HTR-8/SVneo (cell line): Measurements from ENCODE around the gene LMO1.

ENCODE experiments used
- DNase-seq: peaks from one replicate; pipeline ENCODE4 v3.0.0; 2011; ENCODE audit warnings: low spot score, mixed read lengths; ENCODE audit not compliant: insufficient read length
- FAIRE-seq: peaks from 2 replicates; lab custom pipeline; 2011; peaks lifted over from hg19 to GRCh38; lab: Jason Lieb, UNC

LMO1 gene

DNA sequence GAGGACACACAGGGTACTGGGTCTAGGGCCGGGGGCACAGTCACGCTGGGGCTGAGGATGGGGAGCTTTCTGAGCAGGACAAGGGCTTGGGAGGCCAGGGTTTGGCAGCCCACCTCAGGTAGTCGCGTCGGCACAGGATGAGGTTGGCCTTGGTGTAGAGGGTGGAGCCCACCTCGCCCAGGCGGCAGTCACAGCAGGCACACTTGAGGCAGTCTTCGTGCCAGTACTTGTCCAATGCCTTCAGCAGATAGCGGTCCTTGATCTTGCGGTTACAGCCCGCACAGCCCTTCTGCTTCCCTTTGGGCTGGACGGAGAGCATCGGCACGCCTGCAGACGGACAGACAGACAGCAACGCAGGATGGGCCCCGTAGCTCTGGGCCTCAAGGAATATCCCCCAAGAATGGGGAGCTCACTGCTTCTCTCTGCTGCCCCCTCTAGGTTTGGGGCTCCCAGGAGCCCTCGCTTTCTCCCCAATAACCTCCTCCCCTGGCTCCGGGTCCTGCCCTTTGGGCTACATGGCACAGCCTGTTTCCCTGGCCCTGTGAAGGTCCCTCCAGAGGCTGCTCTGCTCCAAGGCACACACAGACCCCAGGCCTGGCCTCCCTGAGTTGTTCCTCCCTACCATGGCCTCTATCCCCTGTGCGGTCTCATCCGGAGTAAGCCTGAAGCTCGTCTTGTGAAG lies 33.4 kb downstream of the LMO1 start:
- FAIRE-seq (no peak), DNase-seq (no peak)

DNA sequence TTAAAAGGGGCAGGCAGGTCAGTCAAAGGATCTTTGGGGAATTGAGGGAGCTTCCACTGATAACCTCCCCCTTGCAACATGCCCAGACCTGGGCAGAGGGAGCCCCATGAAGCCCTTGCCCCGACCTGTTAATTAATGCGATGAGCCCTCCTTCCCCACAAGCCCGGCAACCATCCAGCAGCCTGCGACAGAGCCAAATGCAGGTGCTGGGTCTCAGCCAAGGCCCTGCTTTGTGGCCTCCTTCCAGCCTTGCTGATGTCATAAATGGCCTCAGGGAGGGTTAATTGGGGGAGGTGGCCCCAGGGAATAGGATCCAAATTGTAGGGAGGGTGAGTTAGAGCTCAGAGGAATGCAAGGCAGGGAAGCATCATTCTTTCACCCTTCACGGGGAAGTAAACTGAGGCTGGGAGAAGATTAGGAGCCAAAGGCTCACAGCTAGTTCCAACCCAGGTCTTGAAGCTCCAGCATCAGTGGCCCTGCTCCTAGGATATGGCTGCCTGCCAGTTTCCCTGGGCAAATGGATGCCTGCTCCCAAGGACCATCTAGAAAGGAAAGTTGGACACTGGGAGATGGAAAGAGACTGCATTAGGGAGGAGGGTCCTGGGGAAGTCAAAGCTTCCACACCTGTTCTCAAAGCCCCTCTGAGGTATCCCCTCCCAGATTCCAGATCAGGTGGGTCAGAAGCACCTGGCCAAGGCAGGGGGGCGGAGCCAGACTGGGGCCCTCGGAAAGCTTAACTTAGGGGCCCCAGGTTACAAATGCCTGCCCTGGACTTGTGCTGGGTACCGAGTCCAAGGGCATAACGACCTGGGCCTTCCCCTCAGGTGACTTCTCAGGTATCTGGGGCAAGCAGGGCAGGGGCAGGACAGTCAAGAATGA lies 34.1 kb downstream of the LMO1 start:
- DNase-seq (no peak), FAIRE-seq (no peak)

DNA sequence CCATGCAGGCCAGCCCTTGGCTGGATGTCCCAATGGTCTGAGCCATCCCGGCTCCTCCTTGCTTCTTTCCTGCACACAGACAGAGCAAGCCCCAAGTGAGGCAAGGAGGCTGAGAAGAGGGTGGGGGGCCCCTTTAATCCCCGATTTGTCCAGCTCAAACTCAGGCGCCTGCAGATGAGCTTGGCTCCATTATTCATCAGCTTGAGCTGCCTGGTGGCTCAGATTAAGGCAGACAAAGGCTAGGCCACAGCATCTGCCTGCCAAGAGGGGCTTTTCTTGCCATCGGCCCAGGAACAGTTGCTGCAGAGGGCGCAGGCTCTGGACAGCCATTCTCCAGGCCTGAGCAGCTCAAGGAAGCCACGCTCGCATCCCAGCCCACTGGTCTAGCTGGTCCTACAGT lies 35.4 kb downstream of the LMO1 start:
- FAIRE-seq (no peak), DNase-seq (no peak)

DNA sequence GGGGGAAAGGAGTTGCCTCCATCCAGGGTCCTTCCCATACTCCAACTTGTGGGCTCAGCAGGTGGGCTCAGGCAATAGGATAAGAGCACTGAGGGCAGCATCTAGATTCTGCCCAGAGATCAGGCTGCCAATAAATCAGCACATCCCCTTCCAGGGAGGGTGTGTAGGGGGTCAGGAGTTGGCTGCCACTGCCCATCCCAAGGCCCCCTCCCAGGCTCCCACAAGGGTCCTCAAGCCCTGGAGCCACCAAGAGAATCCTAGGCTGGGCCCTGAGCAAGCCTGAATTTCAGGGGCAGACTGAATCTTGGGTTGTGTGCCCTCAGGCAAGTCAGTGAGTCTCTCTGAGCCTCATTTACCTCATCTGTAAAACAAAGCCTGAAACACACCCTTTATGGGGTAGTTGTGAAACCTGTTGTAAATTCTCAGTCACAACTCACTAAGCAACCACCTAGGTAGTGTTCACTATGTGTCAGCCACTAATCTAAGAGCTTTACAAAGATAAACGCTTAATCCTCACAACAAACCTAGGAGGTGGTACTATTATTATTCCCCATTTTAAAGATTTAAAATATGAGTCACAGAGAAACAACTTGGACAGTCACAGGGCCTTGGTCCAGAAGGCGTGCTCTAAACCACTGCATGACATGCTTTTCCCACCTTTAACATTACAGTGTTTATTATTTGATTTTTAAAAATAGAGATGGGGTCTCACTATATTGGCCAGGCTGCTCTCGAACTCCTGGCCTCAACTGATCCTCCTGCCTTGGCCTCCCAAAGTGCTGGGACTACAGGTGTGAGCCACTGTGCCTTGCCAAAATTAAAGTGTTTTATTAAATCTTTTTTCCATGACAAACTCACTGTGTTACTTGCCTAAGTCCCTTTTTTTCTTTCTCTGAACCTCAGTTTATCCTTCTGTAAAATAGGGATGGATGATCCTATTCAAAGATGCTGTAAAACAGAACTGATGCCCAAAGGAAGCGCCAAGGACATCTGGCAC lies 36.2 kb downstream of the LMO1 start:
- DNase-seq (no peak), FAIRE-seq (no peak)

DNA sequence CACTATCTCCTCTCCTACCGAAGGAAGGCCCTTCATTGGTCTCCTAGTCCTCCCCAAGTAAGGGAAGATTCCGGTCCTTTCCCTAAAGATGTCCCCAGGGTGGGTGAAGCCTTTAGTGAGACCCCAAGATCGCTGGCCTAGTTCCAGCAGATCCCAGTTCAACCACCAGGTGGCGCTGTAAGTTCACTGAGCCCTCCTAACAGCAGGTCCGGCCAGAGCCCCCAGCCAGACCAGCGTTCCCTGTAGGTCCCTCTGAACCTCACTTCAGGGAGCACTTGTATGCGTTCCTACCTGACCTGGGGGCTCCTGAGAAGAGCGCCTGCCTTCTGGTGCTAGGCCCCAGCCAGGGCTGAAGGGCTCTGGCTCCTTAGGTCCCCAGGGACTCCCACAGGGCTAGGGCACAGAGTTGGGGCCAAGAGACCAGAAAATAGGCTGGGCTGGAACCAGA lies 38.1 kb downstream of the LMO1 start:
- peak; percentile 81 for DNase-seq
- peak; percentile 64 for FAIRE-seq

DNA sequence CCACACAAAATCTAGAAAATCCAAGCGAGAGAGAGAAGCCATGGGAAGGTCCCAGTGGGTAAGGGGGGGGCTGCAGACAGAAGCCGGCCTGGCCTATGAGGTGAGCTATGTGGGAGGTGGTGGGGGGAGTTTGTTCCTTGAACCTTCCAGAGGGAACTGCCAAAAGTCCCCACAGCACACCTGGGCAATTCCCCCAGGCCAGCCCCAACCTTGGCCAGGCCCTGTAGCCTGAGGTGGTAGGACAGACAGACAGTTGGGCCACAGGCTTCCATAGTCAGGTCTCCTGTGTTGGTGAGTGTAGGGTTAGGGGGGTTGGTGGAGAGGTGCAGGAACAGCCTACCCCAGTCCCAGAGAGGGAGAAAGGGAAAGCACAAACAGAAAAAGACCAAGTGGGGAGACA lies 39.0 kb downstream of the LMO1 start:
- DNase-seq (no peak), FAIRE-seq (no peak)

DNA sequence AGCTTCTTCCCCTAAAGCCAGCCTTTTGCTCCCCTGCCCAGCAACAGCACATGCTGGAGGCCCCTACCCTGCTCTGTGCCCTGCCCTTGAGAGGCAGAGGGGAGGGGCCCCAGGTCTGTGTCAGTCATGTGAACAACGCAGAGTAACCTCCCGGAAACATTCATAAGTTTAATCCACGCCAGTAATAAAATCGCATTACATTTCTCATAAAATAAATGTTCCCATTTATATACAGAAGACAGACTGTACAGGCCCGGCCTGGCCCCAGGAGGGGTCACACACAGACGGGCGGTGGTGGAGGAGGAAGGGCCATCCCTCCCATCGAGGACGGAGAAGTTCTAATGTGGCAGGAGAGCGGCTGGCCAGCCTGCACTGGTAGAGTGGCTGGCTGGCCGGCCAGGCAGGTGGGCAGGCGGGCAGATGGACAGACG lies 39.5 kb downstream of the LMO1 start:
- no peak for DNase-seq
- FAIRE-seq = no peak

DNA sequence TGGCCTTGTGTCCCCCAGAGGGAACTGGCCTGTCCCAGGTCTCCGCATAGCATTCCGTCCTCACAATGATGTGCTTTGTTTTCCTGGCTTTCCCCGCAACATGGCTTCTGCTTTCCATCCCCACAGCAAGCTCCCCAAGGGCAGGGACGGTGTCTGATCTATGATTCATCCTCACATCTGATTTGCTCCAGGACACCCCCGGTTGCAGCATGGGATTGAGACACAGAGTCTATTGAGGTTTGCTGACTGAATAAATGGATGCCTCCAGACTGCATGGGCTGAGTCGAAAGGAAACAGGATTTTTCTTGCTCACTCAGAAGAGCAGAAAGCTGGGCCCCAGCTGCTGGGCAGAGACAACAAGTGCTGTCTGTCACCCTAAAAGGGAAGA lies 40.2 kb downstream of the LMO1 start:
- no peak for DNase-seq
- no peak for FAIRE-seq

DNA sequence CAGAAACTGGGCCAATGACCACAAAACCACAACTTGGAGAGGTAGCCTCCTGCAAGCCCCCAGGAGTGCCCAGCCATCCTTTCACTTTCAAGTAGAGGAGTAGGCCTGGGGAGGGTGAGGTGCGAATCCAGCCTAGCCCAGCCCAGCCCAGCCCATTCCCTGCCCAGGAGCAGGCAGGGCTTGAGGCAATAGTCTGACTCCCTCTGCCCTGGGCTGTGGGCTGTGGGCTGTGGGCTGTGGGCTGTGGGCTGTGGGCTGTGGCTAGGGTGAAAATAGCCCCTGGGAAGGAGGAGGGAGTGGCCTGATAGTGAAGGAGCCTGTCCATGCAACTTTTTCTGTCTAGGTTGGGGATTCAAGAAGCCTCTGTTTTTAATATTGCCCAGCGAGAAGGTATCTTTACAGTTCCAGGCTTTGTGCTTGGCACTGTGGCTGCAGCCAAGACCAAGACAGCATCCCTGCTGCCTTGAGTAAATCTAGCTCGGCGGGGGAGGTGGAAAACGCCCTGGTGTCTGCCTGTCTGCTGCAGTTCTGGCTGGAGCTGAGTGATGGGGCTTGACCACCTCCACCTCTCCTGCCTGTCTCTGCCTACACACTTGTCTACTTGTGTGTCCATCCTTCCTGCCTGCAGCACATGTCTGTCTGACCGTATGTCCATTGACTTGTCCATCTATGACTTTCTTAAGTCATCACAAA lies 40.7 kb downstream of the LMO1 start:
- FAIRE-seq (no peak), DNase-seq (no peak)

DNA sequence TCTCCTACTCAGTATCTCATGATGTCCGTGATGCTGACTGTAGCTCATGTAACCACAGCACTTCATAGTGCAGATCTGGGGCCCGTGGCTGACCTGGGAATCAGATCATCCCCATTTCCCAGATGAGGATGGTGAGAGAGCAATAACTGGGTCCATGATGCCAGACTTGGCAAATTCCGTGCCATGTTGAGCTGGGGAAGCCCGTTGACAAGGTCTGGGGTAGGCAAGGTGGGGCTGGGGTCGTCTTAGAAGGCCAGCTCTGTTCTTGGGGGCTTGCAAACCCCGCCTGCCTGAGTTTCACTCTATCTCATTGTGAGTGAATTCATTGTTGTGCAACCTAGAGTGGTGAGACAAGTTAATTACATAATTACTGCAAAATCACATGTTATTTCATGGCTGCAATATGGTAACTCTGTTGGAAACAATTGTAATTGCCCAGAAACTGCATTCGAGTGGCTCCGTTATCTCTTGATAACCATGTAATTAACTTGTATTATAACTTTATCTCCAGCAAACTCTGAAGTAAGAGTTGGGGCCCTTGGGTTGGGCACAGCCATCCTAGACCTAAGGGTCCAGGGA lies 41.7 kb downstream of the LMO1 start:
- DNase-seq (no peak), FAIRE-seq (no peak)

DNA sequence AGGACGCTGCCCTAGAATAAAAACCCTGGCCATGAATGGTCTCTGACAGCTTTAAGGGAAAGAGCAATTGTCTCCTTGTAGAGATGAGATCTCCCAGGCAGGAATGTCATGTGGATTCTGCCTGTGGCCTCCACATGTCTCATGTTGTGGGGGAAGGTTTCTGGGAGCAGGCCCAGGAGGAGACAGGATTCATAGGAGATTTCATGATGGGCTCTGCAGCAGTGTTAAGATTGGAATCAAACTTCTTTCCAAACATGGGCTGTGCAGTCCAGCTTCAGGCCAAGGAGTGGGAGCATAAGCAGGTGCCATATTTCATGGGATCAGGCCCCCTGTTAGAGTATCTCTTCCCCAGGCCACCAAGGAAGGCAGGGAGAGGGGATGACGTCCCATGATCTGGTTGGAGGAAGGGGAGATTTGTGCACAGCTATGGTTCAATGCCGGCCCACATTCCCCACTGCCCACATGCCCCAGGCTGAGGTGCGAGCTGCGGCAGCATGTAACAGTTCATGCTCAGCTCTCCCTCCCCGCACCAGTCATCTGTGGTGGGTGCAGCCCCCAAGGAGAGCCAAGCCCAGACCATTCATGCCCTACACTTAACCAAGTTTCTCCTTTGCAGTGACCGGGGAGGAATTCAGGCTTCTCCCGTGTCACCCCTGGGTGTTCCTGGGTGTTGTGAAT lies 42.5 kb downstream of the LMO1 start:
- DNase-seq (no peak), FAIRE-seq (no peak)

DNA sequence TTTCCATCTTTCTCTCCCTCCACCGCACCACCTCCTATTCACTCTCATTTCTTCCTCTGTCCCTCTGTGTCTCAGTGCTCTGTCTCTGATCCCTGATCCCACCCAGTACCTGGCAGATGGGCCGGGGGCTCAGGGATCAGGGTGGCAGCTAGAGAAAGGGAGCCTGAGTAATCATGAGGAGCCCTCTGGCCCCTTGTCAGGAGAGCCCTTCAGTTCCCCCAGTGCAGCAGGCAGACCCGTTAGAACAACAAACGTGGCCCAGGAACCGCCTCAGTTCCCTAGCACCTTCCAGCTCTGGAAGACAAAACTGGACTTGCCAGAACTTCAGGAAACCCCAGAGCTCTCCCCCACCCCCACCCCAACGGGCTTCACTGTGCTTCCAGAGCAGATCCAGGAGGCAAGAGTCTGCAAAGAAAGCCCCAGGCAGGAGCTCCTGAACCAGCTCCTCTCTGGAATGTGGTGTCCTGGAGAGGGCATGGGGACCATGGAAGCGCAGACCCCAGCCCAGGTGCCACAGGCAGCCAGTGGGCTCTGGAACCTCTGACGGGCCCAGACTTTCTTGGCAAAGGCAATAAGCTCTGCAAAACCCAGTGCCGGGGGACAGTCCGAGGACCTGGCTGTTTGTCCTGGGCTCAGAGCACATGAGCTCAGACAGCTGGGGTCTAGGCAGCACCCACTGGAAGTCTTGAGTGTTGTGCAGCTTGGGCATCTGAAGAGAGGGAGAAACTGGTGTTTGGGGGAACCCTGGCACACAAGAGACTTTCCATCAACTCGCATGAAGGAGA lies 43.2 kb downstream of the LMO1 start:
- FAIRE-seq (no peak), DNase-seq (no peak)

DNA sequence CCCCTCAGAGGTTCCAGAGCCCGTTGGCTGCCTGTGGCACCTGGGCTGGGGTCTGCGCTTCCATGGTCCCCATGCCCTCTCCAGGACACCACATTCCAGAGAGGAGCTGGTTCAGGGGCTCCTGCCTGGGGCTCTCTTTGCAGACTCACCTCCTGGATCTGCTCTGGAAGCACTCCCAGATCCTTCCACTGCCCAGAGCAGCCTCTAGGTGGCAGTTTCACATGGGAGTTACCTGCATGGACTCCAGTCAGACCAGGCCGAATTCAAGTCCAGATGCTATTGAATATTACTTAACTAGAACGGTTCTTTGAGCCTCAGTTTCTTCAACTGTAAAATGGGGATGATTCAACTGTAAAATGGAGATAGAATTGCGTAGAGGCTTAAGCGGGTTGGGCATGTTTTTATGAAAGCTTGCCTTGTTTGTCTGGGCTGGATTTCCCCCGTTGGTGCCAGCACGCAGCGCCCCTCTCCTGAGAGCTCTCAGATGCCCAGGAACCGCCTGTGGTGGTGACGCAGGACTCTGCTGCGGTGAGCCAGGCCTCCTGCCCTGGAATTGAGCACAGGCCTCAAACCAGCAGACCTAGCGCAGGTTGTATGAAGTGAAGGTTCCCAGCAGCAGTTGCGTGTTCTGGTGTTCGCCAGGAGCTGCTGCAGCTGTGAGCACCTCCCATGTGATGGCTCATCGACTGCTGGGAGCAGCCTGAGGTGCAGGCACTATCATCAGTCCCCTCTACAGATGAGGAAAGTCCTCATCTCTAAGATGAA lies 44.2 kb downstream of the LMO1 start:
- FAIRE-seq (no peak), DNase-seq (peak; percentile 65)

DNA sequence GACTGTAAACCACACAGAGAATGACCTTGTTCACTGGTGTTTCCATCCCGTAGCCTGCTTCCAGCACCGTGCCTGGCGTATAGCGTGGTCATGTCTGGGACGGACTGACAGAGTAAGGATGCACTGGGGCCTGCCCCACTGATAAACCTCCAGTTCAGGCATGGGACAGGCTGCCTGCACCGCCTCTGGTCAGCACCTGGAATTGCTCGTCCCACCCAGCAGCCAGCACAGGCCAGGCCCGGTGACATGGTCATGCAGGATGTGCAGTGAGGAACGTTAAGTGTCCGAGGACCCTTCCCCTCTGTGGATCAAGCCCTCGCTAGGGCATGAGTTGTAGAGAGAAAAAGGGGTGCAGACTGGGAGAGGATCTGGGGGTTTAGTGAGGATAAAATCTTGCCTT lies 44.8 kb downstream of the LMO1 start:
- FAIRE-seq = peak; percentile 20
- DNase-seq = no peak

DNA sequence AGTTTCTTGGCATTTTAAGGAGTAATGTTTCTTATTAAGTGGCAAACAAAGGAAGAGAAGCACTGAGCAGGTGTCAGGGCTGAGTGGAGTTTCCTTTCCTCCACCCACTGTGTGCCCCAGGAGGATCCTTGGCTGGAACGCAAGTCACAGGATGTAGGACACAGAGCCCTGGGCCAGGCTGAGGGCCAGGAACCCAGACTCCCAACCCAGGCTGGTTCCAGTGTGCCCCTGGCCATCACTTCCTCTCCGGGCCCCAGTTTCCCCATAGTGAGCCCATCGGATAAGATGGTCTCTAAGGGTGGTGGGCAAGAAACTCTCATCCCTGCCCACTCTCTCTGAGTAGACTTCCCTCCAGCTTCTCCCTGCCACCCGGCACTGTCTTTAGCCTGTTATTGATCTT lies 45.3 kb downstream of the LMO1 start:
- no peak for DNase-seq
- no peak for FAIRE-seq

DNA sequence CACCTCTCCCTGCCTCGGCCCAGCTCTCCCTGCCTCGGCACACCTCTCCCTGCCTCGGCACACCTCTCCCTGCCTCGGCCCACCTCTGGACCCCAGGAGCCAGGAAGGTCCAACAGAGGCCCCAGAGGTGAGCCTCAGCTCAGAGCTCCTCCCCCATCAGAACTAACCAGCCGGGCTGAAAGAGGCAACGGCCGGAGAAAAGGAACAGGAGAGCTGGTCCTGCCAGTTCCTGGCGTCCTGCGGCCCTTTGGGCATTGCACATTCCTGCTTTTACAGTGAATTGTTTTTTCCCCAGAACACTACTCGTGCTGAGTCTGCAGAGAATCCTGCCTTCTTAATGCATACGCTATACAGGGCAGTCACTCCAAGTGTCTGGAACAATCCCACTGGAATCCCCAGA lies 45.8 kb downstream of the LMO1 start:
- FAIRE-seq = no peak
- DNase-seq = no peak

DNA sequence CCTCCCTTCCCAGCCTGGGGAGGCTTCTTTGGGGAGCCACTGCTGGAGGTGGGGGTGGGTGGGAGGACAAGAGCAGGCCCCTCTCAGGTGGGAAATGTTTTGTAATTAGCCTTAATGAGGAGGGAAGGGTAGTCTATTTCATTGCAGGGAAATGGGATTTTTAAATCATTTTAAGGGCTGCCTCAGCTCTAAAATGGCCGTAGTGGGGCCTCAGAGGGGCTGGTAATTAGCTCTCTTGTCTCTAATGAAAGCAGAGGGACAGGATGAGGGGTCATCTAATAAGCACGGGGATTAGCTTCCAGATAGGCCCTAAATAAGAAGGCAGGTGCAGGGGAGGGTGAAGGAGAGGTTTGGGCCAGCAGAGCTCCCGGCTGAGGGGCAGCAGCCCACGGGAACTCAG lies 46.5 kb downstream of the LMO1 start:
- no peak for DNase-seq
- no peak for FAIRE-seq

DNA sequence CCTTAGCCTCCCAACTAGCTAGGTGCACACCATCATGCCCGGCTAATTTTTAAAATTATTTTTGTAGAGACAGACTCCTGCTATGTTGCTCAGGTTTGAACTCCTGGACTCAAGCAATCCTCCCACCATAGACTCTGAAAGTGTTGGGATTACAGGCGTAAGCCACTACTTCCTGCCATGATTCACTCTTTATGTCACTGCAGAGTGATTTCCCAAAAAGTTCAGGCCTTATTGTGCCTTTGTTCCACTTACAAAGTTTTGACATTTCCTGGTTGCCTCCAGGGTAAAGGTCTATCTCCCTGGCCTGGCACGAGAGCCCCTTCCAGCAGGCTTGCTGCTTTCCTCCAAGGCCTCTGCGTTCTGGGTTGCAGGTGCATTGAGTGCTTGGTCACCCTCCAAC lies 50.3 kb downstream of the LMO1 start:
- FAIRE-seq (no peak), DNase-seq (no peak)
